Heart left ventricle (tissue), 16 donors: ENCODE data around the gene DCAF5. TPM values are rescaled to one million over a fixed set of nuclear protein-coding genes. Genes with fewer than 3 reads are reported as not detected.
A peak's percentile ranks its signal among the peaks of the same experiment; 100 is the strongest.
"Not testable (repeated sequence)": the region's sequence is repeated elsewhere in the genome, so short reads cannot be mapped to it uniquely, and the experiment has no call there.

Source experiments
- ATAC-seq, 4 donors: fragments of 200-7000 bp; cut with Tn5 transposase; one replicate each; pipeline ENCODE4 v1.9.1; 2020 to 2022; ENCODE audit warnings: moderate library complexity in 4 of 4, mild to moderate bottlenecking in 3 of 4, moderate number of reproducible peaks in 1 of 4
- DNase-seq, 5 donors: peaks; one replicate each; pipeline ENCODE4 v3.0.0-alpha.2; 2020
- H3K27ac ChIP-seq, 12 donors: fragments of 200-600 bp; sonication (generic) in 4 of 12; one replicate each; pipeline versions ENCODE4 v1.5.0 to v1.8.0; 2016 to 2022; ENCODE audit warnings: mild to moderate bottlenecking in 2 of 12
- H3K27me3 ChIP-seq, 9 donors: fragments of 200-600 bp; sonication (generic) in 2 of 9; one replicate each; pipeline versions ENCODE4 v1.5.1 to v1.8.0; 2016 to 2022; ENCODE audit warnings: mild to moderate bottlenecking in 3 of 9
- H3K36me3 ChIP-seq, 9 donors: fragments of 200-600 bp; sonication (generic) in 2 of 9; one replicate each; pipeline versions ENCODE4 v1.5.0 to v1.8.0; 2018 to 2022; ENCODE audit warnings: mild to moderate bottlenecking in 2 of 9
- H3K4me1 ChIP-seq, 12 donors: fragments of 200-600 bp; sonication (generic) in 4 of 12; one replicate each; pipeline versions ENCODE4 v1.5.0 to v1.8.0; 2016 to 2022; ENCODE audit warnings: mild to moderate bottlenecking in 3 of 12
- H3K4me3 ChIP-seq, 12 donors: fragments of 200-600 bp; sonication (generic) in 4 of 12; one replicate each; pipeline versions ENCODE4 v1.5.0 to v1.8.0; 2017 to 2022; ENCODE audit warnings: mild to moderate bottlenecking in 9 of 12, moderate library complexity in 4 of 12
- H3K9me3 ChIP-seq, 12 donors: fragments of 200-600 bp; sonication (generic) in 4 of 12; one replicate each; pipeline versions ENCODE4 v1.5.0 to v1.8.0; 2016 to 2022; ENCODE audit warnings: mild to moderate bottlenecking in 1 of 12
- POLR2A ChIP-seq, 2 donors: fragments of 450-650 bp; IDR thresholded peaks; one replicate each; pipeline ENCODE4 v1.6.1; 2017; ENCODE audit warnings: antibody characterized with exemption in 2 of 2, mild to moderate bottlenecking in 2 of 2, moderate library complexity in 2 of 2
- WGBS, 4 donors: extraction: QIAGEN DNeasy Blood & Tissue Kit in 2 of 4; methylation state at CpG; one replicate each; pipeline versions ENCODE4 v1.1.5 to v1.1.7; 2013 to 2018; 5-methylcytosine and 5-hydroxymethylcytosine counted together
- intact Hi-C, 10 donors: fragments of 100-400 bp; cut with DNase I; formaldehyde crosslinking; loops; one replicate each; pipeline versions ENCODE4 v1.11.1 to v1.14.2; 2022
- polyA plus RNA-seq, 2 donors: library from polyadenylated mRNA; stranded (reverse); fragments of 200-250 nt; gene quantifications; one replicate each; pipeline ENCODE4 v1.2.3, GENCODE V29; 2013
- total RNA-seq, 9 donors: library from RNA; depleted of rRNA in 2 of 9; stranded (reverse); fragments of >200 nt in 2 of 9; fragmentation: NEBNext Ultra II Directional in 3 of 9; extraction: Animal tissue kit (Norgen Biotek cat#: 25700) in 3 of 9; gene quantifications; one replicate each; pipeline versions ENCODE4 v1.1.0 to v1.2.4, GENCODE V29; 2016 to 2023
- TF ChIP-seq, protein P1 (sequence below), 12 donors: fragments of 200-600 bp; sonication (generic) in 4 of 12; IDR thresholded peaks; one replicate each; pipeline versions ENCODE4 v1.5.0 to v1.8.0; 2018 to 2022; ENCODE audit warnings: antibody characterized with exemption in 12 of 12, mild to moderate bottlenecking in 5 of 12
- donor health status: ischemic (EF 13 %, LVEDD 7.1; RV severe dilation, severe dysfunction).
- donor health status: healthy with polysubstance abuse.
- donor health status: DM: no; HTN: yes; CAD: no.
- donor health status: DM: no; HTN: no; CAD: no.
- donor health status: ischemic (EF 25% LVEDD 6.9; RV normal size, moderate dysfunction).
- donor health status: ischemic (EF 25% LVEDD 5.7; RV mildly dilated, moderate dysfunction).
- donor health status: healthy.
- donor health status: DM: yes; HTN: yes; CAD: no.
- donor health status: ischemic (EF 35%, LVEDD 5.7; RV mildly dilated, moderate dysfunction).
- donor health status: nonischemic (EF 11% LVEDD 7.7; RV severe dilation, severe dysfunction).
- donor health status: DM: yes; HTN: yes; CAD: no.
- donor health status: PGD.
- donor health status: ischemic (EF 29% LVEDD 5.4; RV normal size, mild dysfunction).
- donor health status: nonischemic (EF 23%, LVEDD 6.1; RV moderate dilation, normal function).

The DCAF5 gene
- total and polyA plus RNA-seq, 11 donors = 16.8 to 71.7 (median 58.8) TPM

DNA sequence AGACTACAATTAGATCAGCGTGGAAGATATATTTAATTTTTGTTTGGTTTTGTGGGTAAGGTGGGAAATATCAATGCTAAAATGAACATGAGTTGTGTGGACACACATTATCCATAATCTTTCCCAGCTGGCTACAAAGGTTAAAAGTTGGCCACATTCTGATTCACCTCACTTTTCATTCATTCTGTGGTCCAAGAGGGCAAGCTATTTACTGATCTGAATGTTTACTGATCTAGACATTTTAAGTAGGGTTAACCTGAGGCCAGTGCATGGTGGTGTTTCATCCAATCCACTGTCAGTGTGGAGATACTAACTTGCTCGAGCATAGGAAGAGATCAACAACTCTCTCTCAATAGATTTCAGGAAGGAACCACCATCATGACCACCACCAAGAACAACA is 71.6 kb downstream of the DCAF5 start:
- 78 to 91% (median 85%) methylated on average over 2 of the region's 2 CpGs for WGBS, 4 donors
- ATAC-seq = no peak
- DNase-seq = no peak
- intact Hi-C loops = loop anchor here in 2 of 10 donors (5.0 to 10.0 kb wide), 2 partner anchors 106 to 179 kb away; partner anchors contain the start of gene ACTN1 (in 1 of the 2)
- Histone ChIP-seq H3K9me3 (no peaks in the 10 kb centered on the region), H3K4me1 (peaks cover 0 to 28% (median 16%) of the 10 kb centered on the region in 12 donors), H3K27me3 (no peaks in the 10 kb centered on the region), H3K27ac (peak overlapping the region in 1 of 12 donors; percentile 1), H3K36me3 (peaks cover 0 to 68% (median 47%) of the 10 kb centered on the region in 9 donors), H3K4me3 (no peak overlapping the region)
- TF ChIP-seq, protein P1, sequence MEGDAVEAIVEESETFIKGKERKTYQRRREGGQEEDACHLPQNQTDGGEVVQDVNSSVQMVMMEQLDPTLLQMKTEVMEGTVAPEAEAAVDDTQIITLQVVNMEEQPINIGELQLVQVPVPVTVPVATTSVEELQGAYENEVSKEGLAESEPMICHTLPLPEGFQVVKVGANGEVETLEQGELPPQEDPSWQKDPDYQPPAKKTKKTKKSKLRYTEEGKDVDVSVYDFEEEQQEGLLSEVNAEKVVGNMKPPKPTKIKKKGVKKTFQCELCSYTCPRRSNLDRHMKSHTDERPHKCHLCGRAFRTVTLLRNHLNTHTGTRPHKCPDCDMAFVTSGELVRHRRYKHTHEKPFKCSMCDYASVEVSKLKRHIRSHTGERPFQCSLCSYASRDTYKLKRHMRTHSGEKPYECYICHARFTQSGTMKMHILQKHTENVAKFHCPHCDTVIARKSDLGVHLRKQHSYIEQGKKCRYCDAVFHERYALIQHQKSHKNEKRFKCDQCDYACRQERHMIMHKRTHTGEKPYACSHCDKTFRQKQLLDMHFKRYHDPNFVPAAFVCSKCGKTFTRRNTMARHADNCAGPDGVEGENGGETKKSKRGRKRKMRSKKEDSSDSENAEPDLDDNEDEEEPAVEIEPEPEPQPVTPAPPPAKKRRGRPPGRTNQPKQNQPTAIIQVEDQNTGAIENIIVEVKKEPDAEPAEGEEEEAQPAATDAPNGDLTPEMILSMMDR (IDR thresholded peaks at IDR 0.05) = no peak
- no peak for TF ChIP-seq POLR2A (IDR thresholded peaks at IDR 0.05)

GRCh38 chr14:69079747-69080146 is 73.2 kb downstream of the DCAF5 start:
- TF ChIP-seq, protein P1 (IDR thresholded peaks at IDR 0.05) = no peak
- TF ChIP-seq POLR2A (IDR thresholded peaks at IDR 0.05) = no peak
- Histone ChIP-seq H3K4me3 (no peak overlapping the region), H3K27ac (peak overlapping the region in 9 of 12 donors; percentile 43 to 74 (median 64)), H3K4me1 (peaks cover 0 to 28% (median 16%) of the 10 kb centered on the region in 12 donors), H3K27me3 (no peaks in the 10 kb centered on the region), H3K9me3 (no peaks in the 10 kb centered on the region), H3K36me3 (peaks cover 0 to 69% (median 47%) of the 10 kb centered on the region in 9 donors)
- WGBS, 4 donors = 92 to 95% (median 93%) methylated on average over 2 of the region's 2 CpGs
- no peak for DNase-seq
- peak in 1 of 4 donors; percentile 16 for ATAC-seq
- intact Hi-C loops = loop anchor here in 2 of 10 donors (5.0 to 10.0 kb wide), 2 partner anchors 105 to 177 kb away; partner anchors contain the start of gene ACTN1 (in 1 of the 2)

DNA sequence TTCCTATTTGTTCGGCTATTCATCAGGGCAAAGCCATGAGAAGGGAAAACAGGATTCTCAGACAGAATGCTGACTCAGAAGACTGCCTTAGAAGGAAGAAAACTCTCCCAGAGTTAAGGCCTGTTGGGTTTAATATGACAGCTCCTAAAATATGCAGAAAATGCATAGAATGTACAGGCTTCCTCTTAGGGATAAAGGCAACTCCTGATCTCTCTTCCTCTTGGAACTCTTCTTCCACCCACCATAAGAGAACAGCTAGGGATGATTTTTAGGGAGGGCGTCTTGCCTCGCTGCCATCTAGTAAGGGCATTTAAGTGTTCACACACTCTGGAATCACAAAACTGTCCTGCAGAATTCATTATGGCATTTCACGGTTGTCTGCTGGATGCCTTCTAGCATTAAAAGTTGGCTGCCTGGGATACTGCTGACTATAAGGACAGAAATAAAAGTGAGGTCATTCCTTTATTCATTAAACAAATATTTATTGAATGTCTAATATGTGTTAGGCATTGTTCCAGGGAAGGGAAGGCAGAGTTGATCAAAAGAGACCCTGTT is 73.7 kb downstream of the DCAF5 start:
- H3K36me3 ChIP-seq = peaks cover 0 to 69% (median 48%) of the 10 kb centered on the region in 9 donors
- no peak for DNase-seq
- 64 to 74% (median 67%) methylated on average over 4 of the region's 4 CpGs for WGBS, 4 donors
- no peak overlapping the region for H3K4me3 ChIP-seq
- intact Hi-C loops = no loop called here
- H3K4me1 ChIP-seq = peaks cover 0 to 28% (median 16%) of the 10 kb centered on the region in 12 donors
- peak overlapping the region in 10 of 12 donors; percentile 11 to 74 (median 60) for H3K27ac ChIP-seq
- H3K9me3 ChIP-seq = no peaks in the 10 kb centered on the region
- ATAC-seq = peak in 3 of 4 donors; percentile 36 to 84 (median 65)
- TF ChIP-seq POLR2A (IDR thresholded peaks at IDR 0.05) = no peak
- TF ChIP-seq, protein P1 (IDR thresholded peaks at IDR 0.05) = no peak
- no peaks in the 10 kb centered on the region for H3K27me3 ChIP-seq

- TF ChIP-seq, protein P1 (IDR thresholded peaks at IDR 0.05) = no peak
- no peak for TF ChIP-seq POLR2A (IDR thresholded peaks at IDR 0.05)
- no peak overlapping the region for H3K4me3 ChIP-seq
- H3K4me1 ChIP-seq = peaks cover 0 to 37% (median 16%) of the 10 kb centered on the region in 12 donors
- peak overlapping the region in 3 of 12 donors; percentile 9 to 69 (median 53) for H3K27ac ChIP-seq
- no peaks in the 10 kb centered on the region for H3K27me3 ChIP-seq
- DNase-seq (no peak), ATAC-seq (peak in 1 of 4 donors; percentile 38)
- H3K9me3 ChIP-seq = no peaks in the 10 kb centered on the region
- intact Hi-C loops = no loop called here
- H3K36me3 ChIP-seq = peaks cover 0 to 69% (median 47%) of the 10 kb centered on the region in 9 donors
These were observed 75.1 kb downstream of the DCAF5 start for GRCh38 chr14:69077841-69078240.

DNA sequence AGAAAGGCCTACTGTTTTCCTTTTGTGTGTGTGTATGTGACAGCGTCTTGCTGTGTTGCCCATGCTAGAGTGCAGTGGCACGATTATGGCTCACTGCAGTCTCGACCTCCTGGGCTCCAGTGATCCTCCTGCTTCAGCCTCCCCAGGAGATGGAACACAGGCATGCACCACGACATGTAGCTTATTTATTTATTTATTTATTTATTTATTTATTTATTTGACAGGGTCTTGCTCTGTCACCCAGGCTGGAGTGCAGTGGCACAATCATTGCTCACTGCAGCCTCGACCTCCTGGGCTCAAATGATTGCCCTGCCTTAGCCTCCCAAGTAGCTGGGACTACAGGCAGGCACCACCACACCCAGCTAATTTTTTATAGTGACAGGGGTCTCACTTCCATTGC is 75.7 kb downstream of the DCAF5 start:
- intact Hi-C loops, H3K27me3 ChIP-seq, H3K9me3 ChIP-seq, H3K4me3 ChIP-seq, DNase-seq, ATAC-seq: not testable (repeated sequence)
- Histone ChIP-seq H3K27ac (peak overlapping the region in 2 of 12 donors; percentile 9 to 69), H3K36me3 (peaks cover 0 to 69% (median 47%) of the 10 kb centered on the region in 9 donors), H3K4me1 (peaks cover 0 to 40% (median 16%) of the 10 kb centered on the region in 12 donors)
- WGBS, 4 donors = 97 to 99% (median 99%) methylated on average over 5 of the region's 5 CpGs
